ENCODE results near the gene SCAMP5.

DNA sequence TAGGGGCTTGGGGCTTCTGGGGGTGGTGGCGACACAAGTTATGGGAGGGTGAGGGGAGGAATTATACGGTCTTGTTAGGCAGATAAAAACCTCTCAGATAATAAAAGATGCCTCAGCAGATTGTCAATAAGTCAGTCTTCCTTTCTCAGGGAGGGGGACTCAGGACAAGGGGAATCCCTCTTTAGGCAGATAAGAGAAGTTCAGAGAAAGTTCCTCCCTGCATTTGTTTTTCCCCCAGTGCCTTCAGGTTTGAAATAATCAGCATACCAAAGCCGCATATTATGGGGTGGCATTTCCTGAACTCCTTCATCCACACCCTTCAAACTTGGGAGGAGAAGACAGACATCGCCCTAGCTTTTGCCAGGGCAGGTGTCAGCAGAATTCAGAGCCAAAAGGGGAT is 36.5 kb downstream of the SCAMP5 start:
- TF ChIP-seq POLR2A (IDR thresholded peaks at IDR 0.05): no peak
- TF ChIP-seq, protein P1, sequence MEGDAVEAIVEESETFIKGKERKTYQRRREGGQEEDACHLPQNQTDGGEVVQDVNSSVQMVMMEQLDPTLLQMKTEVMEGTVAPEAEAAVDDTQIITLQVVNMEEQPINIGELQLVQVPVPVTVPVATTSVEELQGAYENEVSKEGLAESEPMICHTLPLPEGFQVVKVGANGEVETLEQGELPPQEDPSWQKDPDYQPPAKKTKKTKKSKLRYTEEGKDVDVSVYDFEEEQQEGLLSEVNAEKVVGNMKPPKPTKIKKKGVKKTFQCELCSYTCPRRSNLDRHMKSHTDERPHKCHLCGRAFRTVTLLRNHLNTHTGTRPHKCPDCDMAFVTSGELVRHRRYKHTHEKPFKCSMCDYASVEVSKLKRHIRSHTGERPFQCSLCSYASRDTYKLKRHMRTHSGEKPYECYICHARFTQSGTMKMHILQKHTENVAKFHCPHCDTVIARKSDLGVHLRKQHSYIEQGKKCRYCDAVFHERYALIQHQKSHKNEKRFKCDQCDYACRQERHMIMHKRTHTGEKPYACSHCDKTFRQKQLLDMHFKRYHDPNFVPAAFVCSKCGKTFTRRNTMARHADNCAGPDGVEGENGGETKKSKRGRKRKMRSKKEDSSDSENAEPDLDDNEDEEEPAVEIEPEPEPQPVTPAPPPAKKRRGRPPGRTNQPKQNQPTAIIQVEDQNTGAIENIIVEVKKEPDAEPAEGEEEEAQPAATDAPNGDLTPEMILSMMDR (IDR thresholded peaks at IDR 0.05): no peak
